Keratinocyte (primary cell): ENCODE results near the gene RALGAPA2.

Source experiments
- CTCF ChIP-seq, 3 experiments: IDR thresholded peaks in 1 of 3; conservative IDR thresholded peaks in 1 of 3; optimal IDR thresholded peaks in 1 of 3; 2 replicates in 2 of 3; 3 replicates in 1 of 3; pipeline versions ENCODE3 to v1.5.1; 2011; ENCODE audit warnings: low read length in 3 of 3, mild to moderate bottlenecking in 3 of 3, moderate library complexity in 2 of 3, control low read depth in 1 of 3, inconsistent platforms in 1 of 3; ENCODE audit not compliant: insufficient read depth in 2 of 3; ENCODE audit errors: extremely low read depth in 1 of 3
- EZH2 ChIP-seq: IDR thresholded peaks from one replicate; pipeline ENCODE4 v1.6.1; 2012; ENCODE audit warnings: inconsistent platforms, mild to moderate bottlenecking, low read length, moderate library complexity

GRCh38 chr20:20734475-20734948, 22.1 kb upstream of the RALGAPA2 start:
- TF ChIP-seq CTCF (optimal IDR thresholded peaks at IDR 0.05 in 1 of 3, IDR thresholded peaks at IDR 0.05 in 1 of 3, conservative IDR thresholded peaks at IDR 0.05 in 1 of 3; ENCODE audit: extremely low read depth in 1 of 3, insufficient read depth in 2 of 3, low read length in 3 of 3) (no peak), EZH2 (no peak)
